OCI-LY3 (cell line): Measurements from ENCODE around the gene DEGS1.

Experiments used
- H2AFZ ChIP-seq: fragments of 200-600, 300-600 bp; shearing (Covaris generic); 2 replicates; pipeline ENCODE4 v1.6.0; 2014; ENCODE audit warnings: antibody characterized with exemption, low read depth, low read length
- H3K27ac ChIP-seq: fragments of 200-600, 300-600 bp; sonication (generic); 2 replicates; pipeline ENCODE4 v1.5.1; 2014; ENCODE audit warnings: mild to moderate bottlenecking, low read length, moderate library complexity, mixed read lengths
- H3K27me3 ChIP-seq: fragments of 200-600, 300-600 bp; sonication (generic); 2 replicates; pipeline ENCODE4 v1.6.1; 2014; ENCODE audit warnings: low read depth, low read length, mixed read lengths
- H3K36me3 ChIP-seq: fragments of 200-600, 300-600 bp; sonication (generic); replicated peaks from 2 replicates; pipeline ENCODE3; 2014; ENCODE audit warnings: low read depth, low read length, mixed read lengths
- H3K4me1 ChIP-seq: fragments of 300-600, 200-600 bp; sonication (generic); 2 replicates; pipeline ENCODE4 v1.6.1; 2014; ENCODE audit warnings: low read length, mixed read lengths
- H3K4me2 ChIP-seq: fragments of 200-600, 300-600 bp; sonication (generic); 2 replicates; pipeline ENCODE4 v1.6.1; 2014; ENCODE audit warnings: low read length, mixed read lengths
- H3K4me3 ChIP-seq: fragments of 300-600, 200-600 bp; sonication (generic); 2 replicates; pipeline ENCODE4 v1.5.1; 2014; ENCODE audit warnings: antibody characterized with exemption, mild to moderate bottlenecking, low read length, moderate library complexity
- H3K79me2 ChIP-seq: fragments of 300-600, 200-600 bp; shearing (Covaris generic); 2 replicates; pipeline ENCODE4 v1.6.1; 2014; ENCODE audit warnings: mild to moderate bottlenecking, low read length, mixed read lengths
- H3K9ac ChIP-seq: fragments of 300-600, 200-600 bp; shearing (Covaris generic); 2 replicates; pipeline ENCODE4 v1.6.0; 2014; ENCODE audit warnings: mild to moderate bottlenecking, low read length, moderate library complexity
- H3K9me3 ChIP-seq: fragments of 200-600, 300-600 bp; shearing (Covaris generic); 2 replicates; pipeline ENCODE4 v1.6.1; 2014; ENCODE audit warnings: low read length, mixed read lengths; ENCODE audit not compliant: insufficient read depth
- H4K20me1 ChIP-seq: fragments of 200-600, 300-600 bp; sonication (generic); 2 replicates; pipeline ENCODE4 v1.6.1; 2016; ENCODE audit warnings: low read length, mixed read lengths; ENCODE audit not compliant: insufficient read depth
- EZH2phosphoT487 ChIP-seq: fragments of 200-600 bp; shearing (Covaris generic); IDR thresholded peaks from 2 replicates; pipeline ENCODE4 v1.6.1; 2018; ENCODE audit warnings: antibody characterized with exemption, mixed run types, low read depth
- TF ChIP-seq, protein P1 (sequence below): fragments of 200-600, 300-600 bp; sonication (generic); IDR thresholded peaks from 2 replicates; pipeline ENCODE4 v1.5.1; 2014; ENCODE audit warnings: antibody characterized with exemption, low read length, low read depth

DEGS1 gene

GRCh38 chr1:224199679-224200078 is 16.6 kb downstream of the DEGS1 start:
- no peaks in the 10 kb centered on the region for H3K9me3 ChIP-seq
- no peaks in the 10 kb centered on the region for H3K79me2 ChIP-seq
- H3K4me1 ChIP-seq: peaks cover 43% of the 10 kb centered on the region
- H3K4me3 ChIP-seq: no peak overlapping the region
- H3K27ac ChIP-seq: no peak overlapping the region
- no peaks in the 10 kb centered on the region for H3K27me3 ChIP-seq
- no peaks in the 10 kb centered on the region for H4K20me1 ChIP-seq
- H3K4me2 ChIP-seq: no peak overlapping the region
- H3K9ac ChIP-seq: no peak overlapping the region
- H3K36me3 ChIP-seq: peaks cover 4% of the 10 kb centered on the region
- H2AFZ ChIP-seq: no peak overlapping the region
- TF ChIP-seq, protein P1, sequence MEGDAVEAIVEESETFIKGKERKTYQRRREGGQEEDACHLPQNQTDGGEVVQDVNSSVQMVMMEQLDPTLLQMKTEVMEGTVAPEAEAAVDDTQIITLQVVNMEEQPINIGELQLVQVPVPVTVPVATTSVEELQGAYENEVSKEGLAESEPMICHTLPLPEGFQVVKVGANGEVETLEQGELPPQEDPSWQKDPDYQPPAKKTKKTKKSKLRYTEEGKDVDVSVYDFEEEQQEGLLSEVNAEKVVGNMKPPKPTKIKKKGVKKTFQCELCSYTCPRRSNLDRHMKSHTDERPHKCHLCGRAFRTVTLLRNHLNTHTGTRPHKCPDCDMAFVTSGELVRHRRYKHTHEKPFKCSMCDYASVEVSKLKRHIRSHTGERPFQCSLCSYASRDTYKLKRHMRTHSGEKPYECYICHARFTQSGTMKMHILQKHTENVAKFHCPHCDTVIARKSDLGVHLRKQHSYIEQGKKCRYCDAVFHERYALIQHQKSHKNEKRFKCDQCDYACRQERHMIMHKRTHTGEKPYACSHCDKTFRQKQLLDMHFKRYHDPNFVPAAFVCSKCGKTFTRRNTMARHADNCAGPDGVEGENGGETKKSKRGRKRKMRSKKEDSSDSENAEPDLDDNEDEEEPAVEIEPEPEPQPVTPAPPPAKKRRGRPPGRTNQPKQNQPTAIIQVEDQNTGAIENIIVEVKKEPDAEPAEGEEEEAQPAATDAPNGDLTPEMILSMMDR: no peak
- no peak for TF ChIP-seq EZH2phosphoT487

DNA sequence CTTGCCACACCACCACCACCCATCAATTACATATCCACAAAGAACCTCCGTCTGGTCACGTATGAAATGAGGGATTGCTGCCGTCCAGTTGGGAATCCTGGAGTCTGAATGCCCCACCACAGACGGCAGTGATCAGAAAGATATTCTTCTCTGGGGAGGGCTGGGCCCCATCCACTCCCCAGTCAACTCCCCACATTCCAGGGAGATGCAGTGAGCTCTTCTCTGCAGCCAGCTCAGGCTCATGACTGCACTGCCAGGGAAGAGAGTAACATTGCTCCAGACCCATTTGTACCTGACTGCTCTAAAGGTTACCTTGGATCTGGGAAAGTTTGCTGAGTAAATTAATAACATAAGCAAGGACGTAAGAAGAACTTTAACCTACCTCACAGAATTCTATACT is 18.3 kb downstream of the DEGS1 start:
- no peaks in the 10 kb centered on the region for H3K9me3 ChIP-seq
- H2AFZ ChIP-seq: no peak overlapping the region
- no peak overlapping the region for H3K4me3 ChIP-seq
- H3K27me3 ChIP-seq: no peaks in the 10 kb centered on the region
- no peak overlapping the region for H3K4me2 ChIP-seq
- no peaks in the 10 kb centered on the region for H3K36me3 ChIP-seq
- H3K79me2 ChIP-seq: no peaks in the 10 kb centered on the region
- H3K4me1 ChIP-seq: peaks cover 47% of the 10 kb centered on the region
- no peak overlapping the region for H3K27ac ChIP-seq
- TF ChIP-seq, protein P1: no peak
- TF ChIP-seq EZH2phosphoT487: no peak
- no peaks in the 10 kb centered on the region for H4K20me1 ChIP-seq
- H3K9ac ChIP-seq: no peak overlapping the region

GRCh38 chr1:224201853-224202252 is 18.8 kb downstream of the DEGS1 start:
- no peaks in the 10 kb centered on the region for H3K79me2 ChIP-seq
- H2AFZ ChIP-seq: no peak overlapping the region
- no peaks in the 10 kb centered on the region for H3K9me3 ChIP-seq
- no peak overlapping the region for H3K9ac ChIP-seq
- H3K4me2 ChIP-seq: no peak overlapping the region
- H3K4me1 ChIP-seq: peaks cover 46% of the 10 kb centered on the region
- H3K36me3 ChIP-seq: no peaks in the 10 kb centered on the region
- H3K27me3 ChIP-seq: no peaks in the 10 kb centered on the region
- H3K27ac ChIP-seq: no peak overlapping the region
- TF ChIP-seq, protein P1: no peak
- no peak for TF ChIP-seq EZH2phosphoT487
- H3K4me3 ChIP-seq: no peak overlapping the region
- H4K20me1 ChIP-seq: no peaks in the 10 kb centered on the region

DNA sequence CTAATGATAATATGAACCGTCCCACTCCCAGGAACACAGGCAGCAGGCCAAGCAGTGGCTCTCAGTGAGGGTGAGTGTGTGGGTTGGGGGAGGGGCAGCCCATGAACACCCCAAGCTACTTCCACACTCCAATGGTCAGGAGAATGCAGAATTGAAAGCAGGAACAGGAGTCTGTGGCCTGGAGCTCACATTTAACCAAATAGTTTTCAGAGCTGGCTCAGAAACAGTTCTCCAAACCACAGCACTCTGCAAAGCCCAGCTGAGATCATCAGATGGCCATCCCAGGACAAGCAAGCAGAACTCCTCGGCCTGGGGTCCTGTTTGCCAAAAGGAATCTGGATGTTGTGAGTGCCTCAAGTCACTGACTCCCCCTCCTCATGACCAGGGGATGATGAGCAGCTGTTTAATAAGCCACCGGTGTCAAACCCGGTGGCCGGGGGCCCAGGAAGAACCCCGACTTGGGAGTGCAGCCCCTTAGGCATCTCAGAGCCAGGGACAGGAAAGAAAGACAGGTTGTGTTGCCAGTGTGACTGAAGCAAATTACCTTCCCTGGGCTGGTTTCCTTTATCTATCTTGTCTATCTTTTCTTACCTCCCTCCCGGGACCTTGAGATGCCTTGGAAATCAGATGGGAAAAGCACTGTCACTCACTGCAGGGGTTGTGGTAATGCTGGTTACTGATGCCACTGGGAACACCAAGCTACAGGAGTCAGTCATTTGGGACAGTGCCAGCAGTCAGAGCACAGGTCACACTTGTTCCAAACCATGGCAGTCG is 20.4 kb downstream of the DEGS1 start:
- no peaks in the 10 kb centered on the region for H3K36me3 ChIP-seq
- peak overlapping the region; percentile 62 for H3K4me3 ChIP-seq
- no peaks in the 10 kb centered on the region for H3K9me3 ChIP-seq
- H3K79me2 ChIP-seq: no peaks in the 10 kb centered on the region
- H3K9ac ChIP-seq: peak overlapping the region; percentile 40
- H3K4me1 ChIP-seq: peaks cover 47% of the 10 kb centered on the region
- H3K27ac ChIP-seq: peak overlapping the region; percentile 49
- no peak overlapping the region for H2AFZ ChIP-seq
- TF ChIP-seq EZH2phosphoT487: no peak
- TF ChIP-seq, protein P1: no peak
- H3K27me3 ChIP-seq: no peaks in the 10 kb centered on the region
- H3K4me2 ChIP-seq: peak overlapping the region; percentile 85
- no peaks in the 10 kb centered on the region for H4K20me1 ChIP-seq
